GM23248 (cell line): ENCODE results near the gene ZNF613.

Experiments used
- EZH2 ChIP-seq: fragments of 200-600 bp; sonication (generic); IDR thresholded peaks from 2 replicates; pipeline ENCODE4 v1.6.1; 2018; ENCODE audit warnings: antibody characterized with exemption, mild to moderate bottlenecking; ENCODE audit not compliant: insufficient read depth, poor library complexity, severe bottlenecking
- EZH2phosphoT487 ChIP-seq: fragments of 200-600 bp; sonication (generic); IDR thresholded peaks from 2 replicates; pipeline ENCODE4 v1.6.1; 2018; ENCODE audit warnings: antibody characterized with exemption, moderate library complexity, mild to moderate bottlenecking, low read depth; ENCODE audit not compliant: insufficient read depth

DNA sequence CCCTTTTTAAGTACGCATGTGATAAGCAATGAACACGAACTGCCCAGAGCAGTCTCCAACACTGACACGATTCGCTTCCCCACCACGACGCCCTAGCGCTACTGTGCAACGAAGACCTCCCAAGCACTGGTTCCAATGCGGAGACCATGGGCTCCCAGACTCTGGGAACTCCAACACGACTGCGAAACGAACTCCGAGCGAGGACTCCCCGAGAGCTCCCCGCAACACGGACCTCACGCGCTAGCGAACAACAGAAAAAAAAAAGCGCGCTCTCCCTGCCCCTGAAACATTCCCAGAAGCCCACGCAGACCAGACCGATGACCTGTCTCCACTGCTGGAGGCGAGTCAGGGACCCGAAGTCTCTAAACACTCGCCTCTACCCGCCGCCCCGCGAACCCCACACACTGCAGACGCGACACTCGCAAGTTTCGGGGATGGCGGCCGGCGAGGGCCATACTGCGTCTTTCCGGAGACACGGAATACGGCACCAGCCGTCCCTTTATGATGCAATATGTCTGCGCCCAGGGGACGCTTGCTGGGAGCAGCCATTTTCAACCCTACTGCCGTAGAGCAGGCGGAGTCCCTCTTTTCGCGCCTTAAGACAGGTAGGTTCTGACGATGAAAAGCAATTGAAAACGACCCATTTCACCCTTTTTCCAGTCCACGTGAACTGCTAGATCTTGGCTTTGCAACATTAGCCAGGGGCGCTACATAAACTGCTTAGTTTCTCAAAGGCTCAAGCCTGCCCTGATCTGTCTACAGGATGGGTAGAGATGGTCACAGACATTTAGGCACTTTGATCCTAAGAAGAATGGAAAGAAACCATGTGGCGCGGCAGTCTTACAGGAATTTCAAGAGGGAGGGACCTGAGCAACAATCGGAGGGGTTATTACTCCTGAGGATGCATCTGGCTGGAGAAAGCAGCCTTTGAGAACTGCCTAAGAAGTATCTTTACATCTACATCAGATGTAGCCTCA is 39.5 kb upstream of the ZNF613 start, which contains the start of gene ZNF577:
- TF ChIP-seq EZH2phosphoT487 (no peak), EZH2 (no peak)
